Neural progenitor cell (in vitro differentiated cells): Measurements from ENCODE around the gene WBP2. TPM values are rescaled to one million over a fixed set of nuclear protein-coding genes. Genes with fewer than 3 reads are reported as not detected.

ENCODE experiments used
- DNase-seq: peaks from one replicate; pipeline ENCODE4 v3.0.0-alpha.2; 2016; ENCODE audit warnings: low spot score
- H2AFZ ChIP-seq: fragments of 200-600 bp; sonication (generic); replicated peaks from 2 replicates; pipeline ENCODE4 v1.6.1; 2016; ENCODE audit warnings: antibody characterized with exemption
- H3F3A ChIP-seq: fragments of 200-600 bp; sonication (generic); 2 replicates; pipeline ENCODE4 v1.6.1; 2016; ENCODE audit warnings: antibody characterized with exemption, low read depth
- H3K27ac ChIP-seq: fragments of 200-600 bp; sonication (generic); 2 replicates; pipeline ENCODE4 v1.5.1; 2016; ENCODE audit warnings: mild to moderate bottlenecking
- H3K27me3 ChIP-seq: fragments of 200-600 bp; sonication (generic); 2 replicates; pipeline ENCODE4 v1.6.1; 2016; ENCODE audit warnings: mild to moderate bottlenecking, moderate library complexity
- H3K36me3 ChIP-seq: fragments of 200-600 bp; sonication (generic); 2 replicates; pipeline ENCODE4 v1.5.1; 2016
- H3K4me1 ChIP-seq: fragments of 200-600 bp; sonication (generic); 2 replicates; pipeline ENCODE4 v1.6.1; 2016; ENCODE audit warnings: mixed run types
- H3K4me2 ChIP-seq: fragments of 200-600 bp; sonication (generic); 2 replicates; pipeline ENCODE4 v1.6.1; 2016
- H3K4me3 ChIP-seq: fragments of 200-600 bp; sonication (generic); 2 replicates; pipeline ENCODE4 v1.5.1; 2016
- H3K79me2 ChIP-seq: fragments of 200-600 bp; sonication (generic); 2 replicates; pipeline ENCODE4 v1.6.1; 2016; ENCODE audit warnings: low read depth
- H3K9ac ChIP-seq: fragments of 200-600 bp; sonication (generic); 2 replicates; pipeline ENCODE4 v1.6.1; 2016
- H3K9me3 ChIP-seq: fragments of 200-600 bp; sonication (generic); 2 replicates; pipeline ENCODE4 v1.5.1; 2016; ENCODE audit warnings: low read depth
- H4K20me1 ChIP-seq: fragments of 200-600 bp; sonication (generic); 2 replicates; pipeline ENCODE4 v1.6.1; 2016; ENCODE audit warnings: low read depth
- H3K27ac Mint-ChIP-seq: 3 replicates; pipeline ENCODE4 v1.8.0; 2021; ENCODE audit warnings: mixed read lengths
- H3K27me3 Mint-ChIP-seq: 2 replicates; pipeline ENCODE4 v1.8.0; 2022; ENCODE audit warnings: low read depth, mild to moderate bottlenecking, inconsistent platforms, moderate library complexity, mixed read lengths; ENCODE audit not compliant: insufficient read depth
- H3K36me3 Mint-ChIP-seq: 3 replicates; pipeline ENCODE4 v1.8.0; 2021; ENCODE audit warnings: mixed read lengths
- H3K4me1 Mint-ChIP-seq: 3 replicates; pipeline ENCODE4 v1.8.0; 2021; ENCODE audit warnings: mixed read lengths
- H3K4me3 Mint-ChIP-seq: 3 replicates; pipeline ENCODE4 v1.8.0; 2021; ENCODE audit warnings: mild to moderate bottlenecking, moderate library complexity, mixed read lengths
- H3K9me3 Mint-ChIP-seq: 3 replicates; pipeline ENCODE4 v1.8.0; 2020; ENCODE audit warnings: mixed read lengths
- EZH2 ChIP-seq: fragments of 200-600 bp; sonication (generic); IDR thresholded peaks from 2 replicates; pipeline ENCODE4 v1.6.1; 2017; ENCODE audit warnings: antibody characterized with exemption, mild to moderate bottlenecking, moderate library complexity
- EZH2phosphoT487 ChIP-seq: fragments of 200-600 bp; sonication (generic); IDR thresholded peaks from 2 replicates; pipeline ENCODE4 v1.6.1; 2017; ENCODE audit warnings: antibody characterized with exemption
- total RNA-seq: library from RNA; depleted of rRNA; stranded (reverse); fragments of >200 nt; gene quantifications from 2 replicates; pipeline ENCODE4 v1.2.3, GENCODE V29; 2015; ENCODE audit warnings: low replicate concordance
- TF ChIP-seq, protein P1 (sequence below): fragments of 200-600 bp; sonication (generic); IDR thresholded peaks from 2 replicates; pipeline ENCODE4 v1.5.1; 2017; ENCODE audit warnings: antibody characterized with exemption, mild to moderate bottlenecking

WBP2 gene
- total RNA-seq, 1 donor from 2014 or later, result 20.9 TPM

DNA sequence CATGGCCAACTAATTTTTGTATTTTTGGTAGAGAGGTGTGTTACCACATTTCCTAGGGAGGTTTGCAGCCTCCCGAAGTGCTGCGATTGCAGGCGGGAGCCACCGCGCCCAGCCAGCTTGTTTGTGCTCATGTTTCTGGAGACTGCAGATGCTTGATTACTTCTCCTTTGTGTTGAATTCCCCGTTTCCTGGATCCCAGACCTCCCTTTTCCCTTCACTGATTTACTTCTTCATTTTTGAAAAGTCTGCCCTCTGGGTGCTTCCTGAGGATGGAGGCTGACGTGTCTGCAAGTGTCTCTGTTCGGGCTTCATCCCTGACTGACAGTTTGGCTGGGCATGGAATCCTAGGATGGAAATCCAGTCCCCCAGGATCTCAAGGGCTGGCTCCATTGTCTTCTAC is 30.3 kb upstream of the WBP2 start:
- H3K27ac ChIP-seq, result no peak overlapping the region
- H3K27me3 Mint-ChIP-seq, result peaks cover 16% of the 10 kb centered on the region
- H3K4me3 ChIP-seq, result no peak overlapping the region
- H3K27me3 ChIP-seq, result peaks cover 6% of the 10 kb centered on the region
- H3K9me3 Mint-ChIP-seq, result no peaks in the 10 kb centered on the region
- H3K4me1 ChIP-seq, result no peaks in the 10 kb centered on the region
- peaks cover 7% of the 10 kb centered on the region for H3K4me1 Mint-ChIP-seq
- H3K9me3 ChIP-seq, result no peaks in the 10 kb centered on the region
- DNase-seq, result no peak
- H3K36me3 Mint-ChIP-seq, result peaks cover 8% of the 10 kb centered on the region
- H4K20me1 ChIP-seq, result no peaks in the 10 kb centered on the region
- no peak overlapping the region for H3K9ac ChIP-seq
- no peaks in the 10 kb centered on the region for H3K36me3 ChIP-seq
- H3K4me3 Mint-ChIP-seq, result no peak overlapping the region
- H2AFZ ChIP-seq, result no peak overlapping the region
- TF ChIP-seq, protein P1, sequence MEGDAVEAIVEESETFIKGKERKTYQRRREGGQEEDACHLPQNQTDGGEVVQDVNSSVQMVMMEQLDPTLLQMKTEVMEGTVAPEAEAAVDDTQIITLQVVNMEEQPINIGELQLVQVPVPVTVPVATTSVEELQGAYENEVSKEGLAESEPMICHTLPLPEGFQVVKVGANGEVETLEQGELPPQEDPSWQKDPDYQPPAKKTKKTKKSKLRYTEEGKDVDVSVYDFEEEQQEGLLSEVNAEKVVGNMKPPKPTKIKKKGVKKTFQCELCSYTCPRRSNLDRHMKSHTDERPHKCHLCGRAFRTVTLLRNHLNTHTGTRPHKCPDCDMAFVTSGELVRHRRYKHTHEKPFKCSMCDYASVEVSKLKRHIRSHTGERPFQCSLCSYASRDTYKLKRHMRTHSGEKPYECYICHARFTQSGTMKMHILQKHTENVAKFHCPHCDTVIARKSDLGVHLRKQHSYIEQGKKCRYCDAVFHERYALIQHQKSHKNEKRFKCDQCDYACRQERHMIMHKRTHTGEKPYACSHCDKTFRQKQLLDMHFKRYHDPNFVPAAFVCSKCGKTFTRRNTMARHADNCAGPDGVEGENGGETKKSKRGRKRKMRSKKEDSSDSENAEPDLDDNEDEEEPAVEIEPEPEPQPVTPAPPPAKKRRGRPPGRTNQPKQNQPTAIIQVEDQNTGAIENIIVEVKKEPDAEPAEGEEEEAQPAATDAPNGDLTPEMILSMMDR, result no peak
- TF ChIP-seq EZH2 (no peak), EZH2phosphoT487 (no peak)
- no peaks in the 10 kb centered on the region for H3F3A ChIP-seq
- H3K79me2 ChIP-seq, result no peaks in the 10 kb centered on the region
- H3K27ac Mint-ChIP-seq, result no peak overlapping the region
- H3K4me2 ChIP-seq, result no peak overlapping the region

DNA sequence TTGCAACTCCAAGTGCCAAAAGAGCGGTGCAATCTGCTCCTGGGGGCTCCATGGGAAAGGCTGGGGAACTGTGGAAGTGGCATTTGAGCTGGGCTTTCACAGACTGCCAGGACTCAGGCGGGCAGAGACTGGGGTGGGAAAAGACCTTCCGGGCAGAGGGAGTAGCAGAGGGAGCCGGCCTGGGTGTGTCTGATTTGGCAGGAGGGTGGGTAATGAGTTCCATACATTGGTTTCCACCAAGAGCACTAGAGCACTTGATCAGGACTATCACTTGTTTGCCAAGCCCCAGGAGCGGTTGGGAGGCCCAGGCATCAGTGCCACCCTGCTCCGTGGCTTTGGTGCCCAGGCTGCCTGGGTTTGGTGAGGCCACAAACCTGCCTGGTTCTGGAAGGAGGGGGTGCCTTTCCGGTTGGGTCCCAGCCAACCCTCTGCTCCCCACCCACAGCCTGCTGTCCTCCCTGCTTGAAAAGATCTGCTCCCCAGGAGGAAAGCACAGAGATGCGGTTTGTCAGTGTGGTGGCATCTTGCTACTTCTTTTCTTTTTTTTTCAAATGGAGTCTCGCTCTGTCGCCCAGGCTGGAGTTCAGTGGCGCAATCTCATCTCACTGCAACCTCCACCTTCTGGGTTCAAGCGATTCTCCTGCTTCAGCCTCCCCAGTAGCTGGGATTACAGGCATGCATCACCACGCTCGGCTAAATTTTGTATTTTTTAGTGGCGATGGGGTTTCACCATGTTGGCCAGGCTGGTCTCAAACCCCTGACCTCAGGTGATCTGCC is 26.7 kb upstream of the WBP2 start:
- peaks cover 19% of the 10 kb centered on the region for H3F3A ChIP-seq
- no peak overlapping the region for H3K4me3 ChIP-seq
- Mint-ChIP-seq H3K4me3 (peak overlapping the region; percentile 27), H3K9me3 (no peaks in the 10 kb centered on the region), H3K27me3 (peaks cover 38% of the 10 kb centered on the region), H3K4me1 (peaks cover 10% of the 10 kb centered on the region), H3K36me3 (no peaks in the 10 kb centered on the region), H3K27ac (no peak overlapping the region)
- H3K4me1 ChIP-seq, result no peaks in the 10 kb centered on the region
- H3K36me3 ChIP-seq, result no peaks in the 10 kb centered on the region
- H3K27ac ChIP-seq, result no peak overlapping the region
- H3K27me3 ChIP-seq, result peaks cover 41% of the 10 kb centered on the region
- no peak for DNase-seq
- H3K79me2 ChIP-seq, result no peaks in the 10 kb centered on the region
- no peaks in the 10 kb centered on the region for H3K9me3 ChIP-seq
- TF ChIP-seq, protein P1, result no peak
- TF ChIP-seq EZH2phosphoT487 (no peak), EZH2 (no peak)
- H2AFZ ChIP-seq, result no peak overlapping the region
- H3K9ac ChIP-seq, result no peak overlapping the region
- no peak overlapping the region for H3K4me2 ChIP-seq
- H4K20me1 ChIP-seq, result no peaks in the 10 kb centered on the region

DNA sequence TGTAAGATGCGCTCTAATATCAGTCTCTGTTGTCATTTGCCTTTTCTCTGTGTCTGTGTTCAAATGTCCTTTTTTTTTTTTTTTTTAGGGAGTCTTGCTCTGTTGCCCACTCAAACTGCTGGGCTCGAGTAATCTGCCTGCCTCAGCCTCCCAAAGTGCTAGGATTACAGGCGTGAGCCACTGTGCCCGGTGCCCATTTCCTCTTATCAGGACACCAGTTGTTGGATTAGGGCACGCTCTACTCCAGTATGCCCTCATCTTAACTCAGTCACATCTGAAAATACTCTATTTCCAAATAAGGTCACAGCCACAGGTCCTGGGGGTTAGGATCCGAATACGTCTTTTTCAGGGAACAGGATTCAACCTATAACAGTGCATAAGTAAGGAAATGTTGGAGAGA is 25.1 kb upstream of the WBP2 start:
- H3K27ac ChIP-seq, result no peak overlapping the region

More for the DNA sequence above, 25.1 kb upstream of the WBP2 start:
- Histone ChIP-seq H4K20me1 (no peaks in the 10 kb centered on the region), H3K4me2 (no peak overlapping the region), H3K79me2 (no peaks in the 10 kb centered on the region), H3K4me3 (no peak overlapping the region), H3K9me3 (no peaks in the 10 kb centered on the region), H3K27me3 (peaks cover 53% of the 10 kb centered on the region), H3F3A (peaks cover 24% of the 10 kb centered on the region), H2AFZ (no peak overlapping the region), H3K36me3 (no peaks in the 10 kb centered on the region), H3K4me1 (peaks cover 6% of the 10 kb centered on the region), H3K9ac (no peak overlapping the region)
- Mint-ChIP-seq H3K36me3 (no peaks in the 10 kb centered on the region), H3K27me3 (peaks cover 37% of the 10 kb centered on the region), H3K4me3 (peak overlapping the region; percentile 31), H3K9me3 (no peaks in the 10 kb centered on the region), H3K27ac (no peak overlapping the region), H3K4me1 (peaks cover 13% of the 10 kb centered on the region)
- no peak for DNase-seq
- TF ChIP-seq EZH2 (no peak), EZH2phosphoT487 (no peak)
- TF ChIP-seq, protein P1, result no peak
